Muscle layer of duodenum (tissue), 2 donors: Measurements from ENCODE around the gene OR10G3.

ENCODE experiments used
- H3K27ac ChIP-seq: one replicate; pipeline ENCODE4 v1.7.0; 2013; ENCODE audit warnings: mild to moderate bottlenecking, low read length
- H3K27me3 ChIP-seq: one replicate; pipeline ENCODE4 v1.7.0; 2013; ENCODE audit warnings: low read depth, mild to moderate bottlenecking, control low read depth, low read length
- H3K36me3 ChIP-seq, 2 donors: one replicate each; pipeline ENCODE4 v1.7.0; 2013; ENCODE audit warnings: low read length in 2 of 2, control low read depth in 1 of 2, mild to moderate bottlenecking in 1 of 2; ENCODE audit not compliant: insufficient read depth in 2 of 2, control insufficient read depth in 1 of 2
- H3K4me1 ChIP-seq, 2 donors: one replicate each; pipeline ENCODE4 v1.7.0; 2013; ENCODE audit warnings: low read length in 2 of 2, mild to moderate bottlenecking in 2 of 2, control low read depth in 1 of 2, moderate library complexity in 1 of 2; ENCODE audit not compliant: insufficient read depth in 2 of 2, control insufficient read depth in 1 of 2
- H3K4me3 ChIP-seq, 2 donors: one replicate each; pipeline ENCODE4 v1.7.0; 2013; ENCODE audit warnings: low read length in 2 of 2, low read depth in 1 of 2, mild to moderate bottlenecking in 1 of 2
- H3K9me3 ChIP-seq, 2 donors: one replicate each; pipeline ENCODE4 v1.7.0; 2013; ENCODE audit warnings: low read length in 2 of 2, control low read depth in 1 of 2, mild to moderate bottlenecking in 1 of 2; ENCODE audit not compliant: control insufficient read depth in 1 of 2
- donor health status: healthy.

The OR10G3 gene

GRCh38 chr14:21521501-21521900 lies 58.4 kb downstream of the OR10G3 start:
- H3K4me1 ChIP-seq: peaks cover 4 to 40% of the 10 kb centered on the region in 2 donors
- H3K9me3 ChIP-seq: no peaks in the 10 kb centered on the region
- peaks cover 0 to 14% of the 10 kb centered on the region in 2 donors for H3K36me3 ChIP-seq
- no peak overlapping the region for H3K27ac ChIP-seq
- no peaks in the 10 kb centered on the region for H3K27me3 ChIP-seq
- H3K4me3 ChIP-seq: no peak overlapping the region

GRCh38 chr14:21520767-21521166 lies 59.1 kb downstream of the OR10G3 start:
- Histone ChIP-seq H3K27ac (no peak overlapping the region), H3K27me3 (no peaks in the 10 kb centered on the region), H3K36me3 (peaks cover 0 to 14% of the 10 kb centered on the region in 2 donors), H3K9me3 (no peaks in the 10 kb centered on the region), H3K4me3 (no peak overlapping the region), H3K4me1 (peaks cover 4 to 40% of the 10 kb centered on the region in 2 donors)

- H3K27ac ChIP-seq: peak overlapping the region; percentile 6
- no peaks in the 10 kb centered on the region for H3K27me3 ChIP-seq
- no peaks in the 10 kb centered on the region for H3K9me3 ChIP-seq
- no peak overlapping the region for H3K4me3 ChIP-seq
- peaks cover 4 to 23% of the 10 kb centered on the region in 2 donors for H3K4me1 ChIP-seq
- H3K36me3 ChIP-seq: peaks cover 0 to 9% of the 10 kb centered on the region in 2 donors
These were observed 61.2 kb downstream of the OR10G3 start for GRCh38 chr14:21518725-21519124.
